Gastrocnemius medialis (tissue), 4 donors: ENCODE results near the gene VASH1.
A peak's percentile ranks its signal among the peaks of the same experiment; 100 is the strongest.

Experiments
- CTCF ChIP-seq, 5 experiments: fragments of 450-650 bp in 3 of 5; fragments of 200-600 bp in 2 of 5; sonication (generic) in 2 of 5; IDR thresholded peaks in 4 of 5; conservative IDR thresholded peaks in 1 of 5; 1 replicate in 4 of 5; 2 replicates in 1 of 5; pipeline ENCODE4 v1.5.1; 2016 to 2019; ENCODE audit warnings: antibody characterized with exemption in 5 of 5, mild to moderate bottlenecking in 3 of 5, moderate library complexity in 3 of 5
- POLR2A ChIP-seq, 2 donors: fragments of 450-650 bp; IDR thresholded peaks; one replicate each; pipeline ENCODE4 v1.6.1; 2017; ENCODE audit warnings: antibody characterized with exemption in 2 of 2, mild to moderate bottlenecking in 2 of 2, moderate library complexity in 2 of 2

GRCh38 chr14:76784881-76785280, 23.6 kb downstream of the VASH1 start:
- TF ChIP-seq CTCF (IDR thresholded peaks at IDR 0.05 in 4 of 5, conservative IDR thresholded peaks at IDR 0.05 in 1 of 5): peak; percentile 55 to 84 (median 76)
- TF ChIP-seq POLR2A (IDR thresholded peaks at IDR 0.05): no peak
